HCT116 (cell line): Measurements from ENCODE around the gene SCG3. TPM values are rescaled to one million over a fixed set of nuclear protein-coding genes. Genes with fewer than 3 reads are reported as not detected.

ENCODE experiments used
- ATAC-seq: fragments of 200-7000 bp; cut with Tn5 transposase; 2 replicates; pipeline ENCODE4 v1.9.1; 2020; ENCODE audit warnings: mild to moderate bottlenecking, moderate library complexity
- BruUV-seq: library from RNA; stranded (reverse); fragments of 400-500 nt; replicated peaks from 2 replicates; lab custom pipeline; 2021; lab: Mats Ljungman, UMichigan
- CTCF ChIA-PET: fragments of 300-600 bp; sonication (Branson Sonifier 250); formaldehyde crosslinking; loops from one replicate; lab custom pipeline; 2021; ENCODE audit warnings: antibody characterized with exemption; lab: Charles Lee
- POLR2A ChIA-PET: fragments of 300-600, 350-600 bp; sonication (Branson Sonifier 250); formaldehyde crosslinking; loops from one replicate; lab custom pipeline; 2021; ENCODE audit warnings: antibody characterized with exemption; lab: Charles Lee
- RAD21 ChIA-PET, 2 experiments: fragments of 300-600 bp; sonication (Branson Sonifier 250); formaldehyde crosslinking; loops; one replicate each; lab custom pipeline; 2023; ENCODE audit warnings: low total read pairs in 2 of 2; ENCODE audit not compliant: uncharacterized antibody in 2 of 2, unreplicated experiment in 2 of 2, low non-redundant PET in 1 of 2; lab: Charles Lee
- DNase-seq: peaks from one replicate; pipeline ENCODE4 v3.0.0-alpha.2; 2010; ENCODE audit warnings: low read depth, low spot score
- H2AFZ ChIP-seq: fragments of 200-600 bp; shearing (Covaris generic), sonication (generic); 2 replicates; pipeline ENCODE4 v1.6.1; 2017; ENCODE audit warnings: low read depth, mixed run types, mixed read lengths, antibody characterized with exemption, low read length; ENCODE audit not compliant: poor library complexity, severe bottlenecking
- H3K27ac ChIP-seq: 2 replicates; pipeline ENCODE4 v1.5.1; 2012; ENCODE audit warnings: low read depth, low read length
- H3K27me3 ChIP-seq: fragments of 200-600 bp; sonication (generic); 2 replicates; pipeline ENCODE4 v1.6.1; 2016; ENCODE audit warnings: mixed run types, low read length, mixed read lengths; ENCODE audit not compliant: insufficient read depth
- H3K36me3 ChIP-seq, 2 experiments: fragments of 200-500 bp in 1 of 2; fragments of 200-600 bp in 1 of 2; sonication (Bioruptor generic) in 1 of 2; sonication (generic) in 1 of 2; 2 replicates each; pipeline versions ENCODE4 v1.5.1 to v1.6.1; 2014 to 2016; ENCODE audit warnings: low read length in 2 of 2, inconsistent platforms in 1 of 2, mixed read lengths in 1 of 2, mixed run types in 1 of 2; ENCODE audit not compliant: insufficient read depth in 2 of 2, control insufficient read depth in 1 of 2
- H3K4me1 ChIP-seq, 2 experiments: fragments of 200-600 bp in 1 of 2; sonication (generic) in 1 of 2; 2 replicates each; pipeline versions ENCODE4 v1.5.1 to v1.6.1; 2012 to 2017; ENCODE audit warnings: low read length in 2 of 2, inconsistent platforms in 1 of 2, mild to moderate bottlenecking in 1 of 2, mixed read lengths in 1 of 2, mixed run types in 1 of 2, moderate library complexity in 1 of 2; ENCODE audit not compliant: insufficient read depth in 2 of 2, control insufficient read depth in 1 of 2
- H3K4me2 ChIP-seq: fragments of 200-600 bp; sonication (generic); 2 replicates; pipeline ENCODE4 v1.6.1; 2017; ENCODE audit warnings: mixed run types, low read length, mixed read lengths
- H3K4me3 ChIP-seq, 2 experiments: fragments of 200-600 bp in 1 of 2; sonication (generic) in 1 of 2; replicated peaks in 1 of 2; 2 replicates each; pipeline ENCODE4 v1.5.1; 2011 to 2016; ENCODE audit warnings: low read length in 2 of 2, control low read depth in 1 of 2, low read depth in 1 of 2, mild to moderate bottlenecking in 1 of 2, mixed read lengths in 1 of 2, mixed run types in 1 of 2
- H3K79me2 ChIP-seq: fragments of 200-600 bp; sonication (generic); 2 replicates; pipeline ENCODE4 v1.6.1; 2017; ENCODE audit warnings: mild to moderate bottlenecking, mixed run types, low read length, moderate library complexity, mixed read lengths; ENCODE audit not compliant: insufficient read depth
- H3K9ac ChIP-seq: fragments of 200-600 bp; sonication (generic); 2 replicates; pipeline ENCODE4 v1.6.1; 2016; ENCODE audit warnings: low read length, mixed read lengths
- H3K9me2 ChIP-seq: fragments of 200-600 bp; sonication (generic), shearing (Covaris generic); 2 replicates; pipeline ENCODE4 v1.6.1; 2017; ENCODE audit warnings: mixed run types, mild to moderate bottlenecking, moderate library complexity; ENCODE audit not compliant: insufficient read depth
- H3K9me3 ChIP-seq, 2 experiments: fragments of 200-500 bp in 1 of 2; fragments of 200-600 bp in 1 of 2; sonication (Bioruptor generic) in 1 of 2; sonication (generic) in 1 of 2; 2 replicates each; pipeline ENCODE4 v1.6.1; 2014 to 2017; ENCODE audit warnings: low read length in 2 of 2, mixed read lengths in 2 of 2, inconsistent platforms in 1 of 2, low read depth in 1 of 2, mild to moderate bottlenecking in 1 of 2, mixed run types in 1 of 2, moderate library complexity in 1 of 2; ENCODE audit not compliant: control insufficient read depth in 1 of 2, insufficient read depth in 1 of 2
- H4K20me1 ChIP-seq: fragments of 200-600 bp; sonication (generic), shearing (Covaris generic); 2 replicates; pipeline ENCODE4 v1.6.1; 2017; ENCODE audit warnings: mixed run types, mild to moderate bottlenecking, moderate library complexity; ENCODE audit not compliant: insufficient read depth
- ATF3 ChIP-seq: IDR thresholded peaks from 2 replicates; pipeline ENCODE4 v1.6.1; 2012
- CBX3 ChIP-seq: IDR thresholded peaks from 2 replicates; pipeline ENCODE4 v1.6.1; 2012; ENCODE audit warnings: low read depth
- EGR1 ChIP-seq: IDR thresholded peaks from 2 replicates; pipeline ENCODE4 v1.6.1; 2012; ENCODE audit warnings: low read depth
- ELF1 ChIP-seq: IDR thresholded peaks from 2 replicates; pipeline ENCODE4 v1.6.1; 2012; ENCODE audit warnings: low read depth, borderline replicate concordance
- EZH2phosphoT487 ChIP-seq: fragments of 200-600 bp; IDR thresholded peaks from 2 replicates; pipeline ENCODE4 v1.6.1; 2018; ENCODE audit warnings: antibody characterized with exemption, borderline replicate concordance
- FOSL1 ChIP-seq: IDR thresholded peaks from 2 replicates; pipeline ENCODE4 v1.6.1; 2012; ENCODE audit warnings: low read depth
- JUND ChIP-seq: IDR thresholded peaks from 2 replicates; pipeline ENCODE4 v1.6.1; 2012
- MAX ChIP-seq: IDR thresholded peaks from 2 replicates; pipeline ENCODE4 v1.6.1; 2012
- RAD21 ChIP-seq: IDR thresholded peaks from 2 replicates; pipeline ENCODE4 v1.6.1; 2012; ENCODE audit warnings: low read depth, mild to moderate bottlenecking
- REST ChIP-seq: IDR thresholded peaks from 2 replicates; pipeline ENCODE4 v1.6.1; 2012; ENCODE audit warnings: low read depth
- SIN3A ChIP-seq: IDR thresholded peaks from 2 replicates; pipeline ENCODE4 v1.6.1; 2012; ENCODE audit warnings: low read depth
- SP1 ChIP-seq: IDR thresholded peaks from 2 replicates; pipeline ENCODE4 v1.6.1; 2012; ENCODE audit warnings: low read depth
- YY1 ChIP-seq: IDR thresholded peaks from 2 replicates; pipeline ENCODE4 v1.6.1; 2011; ENCODE audit warnings: low read length, low read depth, moderate library complexity, mild to moderate bottlenecking; ENCODE audit not compliant: insufficient replicate concordance; ENCODE audit errors: extremely low read depth
- ZBTB33 ChIP-seq: IDR thresholded peaks from 2 replicates; pipeline ENCODE4 v1.6.1; 2011; ENCODE audit warnings: mild to moderate bottlenecking, low read length, moderate library complexity; ENCODE audit not compliant: insufficient replicate concordance; ENCODE audit errors: extremely low read depth
- intact Hi-C: fragments of 100-400 bp; cut with micrococcal nuclease; formaldehyde crosslinking; loops from 2 replicates; pipeline ENCODE4 v1.10.0; 2022
- total RNA-seq: library from RNA; stranded (reverse); gene quantifications from one replicate; pipeline ENCODE4 v1.2.1, GENCODE V29; 2021; ENCODE audit not compliant: unreplicated experiment

The SCG3 gene
- total RNA-seq, 1 experiment from 2014 or later, result not detected

GRCh38 chr15:51696566-51696965 is 15.3 kb downstream of the SCG3 start:
- no peaks in the 10 kb centered on the region for H4K20me1 ChIP-seq
- H3K27ac ChIP-seq, result no peak overlapping the region
- no peaks in the 10 kb centered on the region for H3K9me2 ChIP-seq
- ChIA-PET POLR2A (no interaction called here), RAD21 (no interaction called here), CTCF (interaction anchor here (2.1 kb wide), 1 partner anchor 47 kb away, joined by 5 read pairs; no protein-coding TSS in a partner anchor)
- ATAC-seq (no peak), DNase-seq (no peak)
- no peaks in the 10 kb centered on the region for H3K9me3 ChIP-seq
- TF ChIP-seq EGR1 (no peak), RAD21 (no peak), FOSL1 (no peak), ATF3 (no peak), ZBTB33 (no peak), JUND (no peak), ELF1 (no peak), MAX (no peak)
- H2AFZ ChIP-seq, result no peak overlapping the region
- no peaks in the 10 kb centered on the region for H3K79me2 ChIP-seq
- H3K36me3 ChIP-seq, result no peaks in the 10 kb centered on the region
- H3K4me3 ChIP-seq, result no peak overlapping the region
- no peak overlapping the region for H3K4me2 ChIP-seq
- H3K9ac ChIP-seq, result no peak overlapping the region
- no TSS peak for BruUV-seq
- H3K4me1 ChIP-seq, result no peaks in the 10 kb centered on the region
- H3K27me3 ChIP-seq, result peaks cover 42% of the 10 kb centered on the region
- intact Hi-C loops, result no loop called here

- Histone ChIP-seq H3K27ac (no peak overlapping the region), H3K9me3 (no peaks in the 10 kb centered on the region), H3K36me3 (no peaks in the 10 kb centered on the region), H3K9ac (no peak overlapping the region), H3K4me3 (no peak overlapping the region), H3K9me2 (no peaks in the 10 kb centered on the region), H3K4me2 (no peak overlapping the region), H3K27me3 (peaks cover 36% of the 10 kb centered on the region), H4K20me1 (no peaks in the 10 kb centered on the region), H2AFZ (no peak overlapping the region), H3K79me2 (no peaks in the 10 kb centered on the region), H3K4me1 (no peaks in the 10 kb centered on the region)
- no peak for ATAC-seq
- DNase-seq, result no peak
- intact Hi-C loops, result no loop called here
- no TSS peak for BruUV-seq
- ChIA-PET RAD21 (no interaction called here), CTCF (no interaction called here), POLR2A (no interaction called here)
- TF ChIP-seq JUND (no peak), SIN3A (no peak), RAD21 (no peak), REST (no peak), MAX (no peak), FOSL1 (no peak), ATF3 (no peak), EZH2phosphoT487 (no peak), CBX3 (no peak), SP1 (no peak), ELF1 (no peak), YY1 (no peak)
Measured at GRCh38 chr15:51697163-51697562, 15.9 kb downstream of the SCG3 start.
